Esophagus squamous epithelium (tissue), 4 donors: ENCODE data around the gene MDFIC.

Experiments
- CTCF ChIP-seq, 6 experiments: fragments of 450-650 bp in 4 of 6; fragments of 200-600 bp in 2 of 6; sonication (generic) in 2 of 6; IDR thresholded peaks; one replicate each; pipeline ENCODE4 v1.5.1; 2016 to 2019; ENCODE audit warnings: antibody characterized with exemption in 6 of 6, mild to moderate bottlenecking in 4 of 6, moderate library complexity in 4 of 6
- POLR2A ChIP-seq, 4 donors: fragments of 450-650 bp; IDR thresholded peaks; one replicate each; pipeline ENCODE4 v1.6.1; 2017; ENCODE audit warnings: antibody characterized with exemption in 4 of 4, mild to moderate bottlenecking in 4 of 4, moderate library complexity in 3 of 4

DNA sequence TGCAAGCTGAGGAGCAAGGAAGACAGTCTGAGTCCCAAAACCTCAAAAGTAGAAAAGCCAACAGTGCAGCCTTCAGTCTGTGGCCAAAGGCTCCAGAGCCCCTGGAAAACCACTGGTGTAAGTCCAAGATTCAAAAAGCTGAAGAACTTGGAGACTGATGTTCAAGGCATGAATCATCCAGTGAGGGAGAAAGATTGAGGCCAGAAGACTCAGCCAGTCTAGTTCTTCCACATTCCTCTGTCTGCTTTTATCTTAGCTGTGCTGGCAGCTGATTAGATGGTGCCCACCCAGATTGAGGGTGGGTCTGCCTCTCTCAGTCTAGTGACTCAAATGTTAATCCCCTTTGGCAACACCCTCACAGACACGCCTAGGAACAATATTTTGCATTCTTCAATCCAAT, 20.1 kb upstream of the MDFIC start:
- TF ChIP-seq CTCF (IDR thresholded peaks at IDR 0.05) (no peak), POLR2A (IDR thresholded peaks at IDR 0.05) (no peak)
